Omental fat pad (tissue), 4 donors: ENCODE measurements around the gene CHIC1. TPM values are rescaled to one million over a fixed set of nuclear protein-coding genes. Genes with fewer than 3 reads are reported as not detected.
"Not testable (repeated sequence)": the region's sequence is repeated elsewhere in the genome, so short reads cannot be mapped to it uniquely, and the experiment has no call there.

Experiments used
- ATAC-seq: fragments of 150-250 bp; one replicate; pipeline ENCODE4 v1.9.1; 2016; ENCODE audit warnings: mild to moderate bottlenecking, moderate library complexity; ENCODE audit not compliant: low FRiP score
- DNase-seq: peaks from one replicate; pipeline ENCODE4 v3.0.0-alpha.2; 2019; ENCODE audit warnings: low spot score
- total RNA-seq, 4 donors: library from RNA; depleted of rRNA; stranded (reverse); fragments of >200 nt; gene quantifications; one replicate each; pipeline ENCODE4 v1.1.0, GENCODE V29; 2016
- TF ChIP-seq, protein P1 (sequence below), 3 donors: fragments of 450-650 bp; IDR thresholded peaks; one replicate each; pipeline ENCODE4 v1.5.1; 2016 to 2017; ENCODE audit warnings: antibody characterized with exemption in 3 of 3, mild to moderate bottlenecking in 3 of 3, moderate library complexity in 2 of 3

Gene CHIC1
- 10 to 100 TPM in 1 of 4 donors, 1 to 10 TPM in 3; 6.5 to 12.5 (median 7.8) TPM for total RNA-seq

DNA sequence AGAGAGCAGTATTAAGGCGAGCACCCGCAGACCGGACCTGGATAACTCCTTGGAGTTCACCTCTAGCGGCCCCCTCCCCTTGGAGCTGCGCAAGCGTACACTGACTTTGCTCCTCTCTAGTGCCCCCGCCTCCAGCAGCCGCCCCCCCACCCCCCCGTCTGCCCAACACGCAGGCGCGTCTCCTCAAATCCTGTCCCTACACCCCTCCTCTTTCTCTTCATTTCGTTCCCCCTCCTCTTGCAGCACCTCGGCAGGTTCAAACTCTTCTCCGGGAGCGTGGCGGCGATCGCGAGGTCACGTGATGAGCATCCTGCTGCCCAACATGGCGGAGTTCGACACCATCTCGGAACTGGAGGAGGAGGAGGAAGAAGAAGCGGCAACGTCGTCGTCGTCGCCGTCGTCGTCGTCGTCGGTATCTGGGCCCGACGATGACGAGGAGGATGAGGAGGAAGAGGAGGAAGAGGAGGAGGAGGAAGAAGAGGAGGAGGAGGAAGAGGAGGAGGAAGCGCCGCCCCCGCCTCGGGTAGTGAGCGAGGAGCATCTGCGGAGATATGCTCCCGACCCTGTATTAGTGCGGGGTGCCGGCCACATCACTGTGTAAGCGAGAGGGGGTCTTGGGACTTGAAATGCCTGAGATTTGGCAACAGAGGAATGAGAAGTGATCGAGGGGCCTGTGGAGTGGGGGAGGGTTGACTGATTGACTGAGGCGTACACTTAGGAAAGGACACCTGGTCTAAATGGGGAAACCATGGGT is at the start of gene CHIC1:
CHIC1 (plus strand) TSS at position 214 of the 754 bp plus-strand sequence; CDS start at position 302, 88 bp downstream.
- DNase-seq, result peak; percentile 28
- ATAC-seq, result peak; percentile 82
- TF ChIP-seq, protein P1, sequence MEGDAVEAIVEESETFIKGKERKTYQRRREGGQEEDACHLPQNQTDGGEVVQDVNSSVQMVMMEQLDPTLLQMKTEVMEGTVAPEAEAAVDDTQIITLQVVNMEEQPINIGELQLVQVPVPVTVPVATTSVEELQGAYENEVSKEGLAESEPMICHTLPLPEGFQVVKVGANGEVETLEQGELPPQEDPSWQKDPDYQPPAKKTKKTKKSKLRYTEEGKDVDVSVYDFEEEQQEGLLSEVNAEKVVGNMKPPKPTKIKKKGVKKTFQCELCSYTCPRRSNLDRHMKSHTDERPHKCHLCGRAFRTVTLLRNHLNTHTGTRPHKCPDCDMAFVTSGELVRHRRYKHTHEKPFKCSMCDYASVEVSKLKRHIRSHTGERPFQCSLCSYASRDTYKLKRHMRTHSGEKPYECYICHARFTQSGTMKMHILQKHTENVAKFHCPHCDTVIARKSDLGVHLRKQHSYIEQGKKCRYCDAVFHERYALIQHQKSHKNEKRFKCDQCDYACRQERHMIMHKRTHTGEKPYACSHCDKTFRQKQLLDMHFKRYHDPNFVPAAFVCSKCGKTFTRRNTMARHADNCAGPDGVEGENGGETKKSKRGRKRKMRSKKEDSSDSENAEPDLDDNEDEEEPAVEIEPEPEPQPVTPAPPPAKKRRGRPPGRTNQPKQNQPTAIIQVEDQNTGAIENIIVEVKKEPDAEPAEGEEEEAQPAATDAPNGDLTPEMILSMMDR (IDR thresholded peaks at IDR 0.05), result no peak

- DNase-seq, ATAC-seq: not testable (repeated sequence)
Observed at GRCh38 chrX:73522823-73523222, 40.2 kb upstream of the CHIC1 start.

GRCh38 chrX:73524906-73525305 is 38.1 kb upstream of the CHIC1 start:
- TF ChIP-seq, protein P1 (IDR thresholded peaks at IDR 0.05), result no peak
- no peak for ATAC-seq

DNA sequence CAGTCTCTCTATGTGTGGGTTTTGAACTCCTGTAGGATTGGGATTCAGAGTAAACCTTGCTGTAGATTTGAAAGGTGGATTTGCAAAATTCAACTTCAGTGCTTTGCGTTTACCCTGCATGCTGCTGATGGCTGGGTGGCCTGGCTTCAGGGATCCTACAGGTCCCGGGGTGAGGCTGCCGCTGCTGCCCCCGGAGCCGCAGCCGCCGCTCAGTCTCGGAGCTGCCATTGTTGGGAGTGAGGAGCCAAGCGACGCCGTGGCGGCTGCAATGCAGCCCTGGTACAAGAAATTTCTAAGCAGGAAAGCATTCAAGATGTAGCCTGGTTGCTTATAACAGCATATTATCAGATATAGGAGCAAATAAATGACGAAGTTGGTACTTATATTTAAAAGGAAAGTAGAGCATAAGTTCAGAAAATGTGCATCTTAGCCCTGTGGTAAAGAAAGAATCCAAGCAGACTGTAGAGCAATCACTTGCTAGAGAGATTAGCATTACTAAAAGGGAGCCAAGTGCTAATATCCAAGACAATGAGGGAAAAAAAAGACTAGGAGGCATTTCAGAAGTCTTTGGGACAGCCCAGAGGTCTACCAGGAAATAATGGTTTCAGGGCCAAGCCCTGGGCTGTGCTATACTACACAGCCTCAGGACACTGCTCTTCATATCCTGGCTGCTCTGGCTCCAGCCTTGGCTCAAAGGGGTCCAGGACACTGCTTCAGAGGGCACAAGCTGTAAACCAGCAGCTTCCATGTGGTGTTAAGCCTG is 36.9 kb upstream of the CHIC1 start:
- TF ChIP-seq, protein P1 (IDR thresholded peaks at IDR 0.05), result no peak
- no peak for ATAC-seq
- no peak for DNase-seq

More at GRCh38 chrX:73524906-73525305, 38.1 kb upstream of the CHIC1 start:
- DNase-seq, result no peak

- DNase-seq, result not testable (repeated sequence)
Observed at GRCh38 chrX:73531655-73532054, 31.3 kb upstream of the CHIC1 start.

GRCh38 chrX:73556159-73556558 is 6.8 kb upstream of the CHIC1 start:
- TF ChIP-seq, protein P1 (IDR thresholded peaks at IDR 0.05), result no peak
- DNase-seq (no peak), ATAC-seq (no peak)

More at GRCh38 chrX:73531655-73532054, 31.3 kb upstream of the CHIC1 start:
- ATAC-seq, result not testable (repeated sequence)

DNA sequence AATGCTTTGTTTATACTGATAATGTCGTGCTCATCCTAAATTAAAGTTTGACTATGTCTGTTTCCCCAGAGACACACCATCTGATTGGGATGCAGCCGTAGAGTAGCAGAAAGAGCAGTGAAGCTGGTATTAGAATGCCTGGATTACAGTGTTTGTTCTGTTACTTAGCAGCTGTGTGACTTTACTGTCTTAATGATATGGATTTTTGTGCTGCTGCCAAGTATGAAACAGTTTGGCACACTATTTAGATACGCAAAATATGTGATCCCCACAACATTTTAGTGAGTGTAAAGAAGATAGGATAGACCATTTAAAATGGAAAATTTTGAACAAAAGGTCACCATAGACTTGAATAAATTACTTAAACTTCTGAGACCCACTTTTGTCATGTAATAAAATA is 1.2 kb upstream of the CHIC1 start:
- DNase-seq (no peak), ATAC-seq (no peak)
- TF ChIP-seq, protein P1 (IDR thresholded peaks at IDR 0.05), result no peak

DNA sequence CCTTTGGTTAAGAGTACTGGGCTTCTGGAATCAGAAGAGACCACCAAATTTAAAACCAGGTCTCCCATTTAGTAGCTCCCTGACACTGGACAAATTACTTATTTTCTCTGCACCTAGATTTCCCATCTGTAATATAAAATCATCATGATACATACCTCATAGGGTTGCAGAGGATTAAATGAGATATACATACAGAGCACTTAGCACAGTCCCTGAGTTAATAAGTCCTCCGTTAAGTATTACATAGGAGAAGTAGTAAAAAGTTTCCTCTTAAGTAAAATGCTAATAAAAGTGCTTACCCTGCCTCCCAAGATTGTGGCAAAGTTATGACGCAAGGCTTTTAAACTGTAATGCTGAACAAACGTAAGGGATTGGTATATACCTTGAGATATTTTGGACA is 539 bp upstream of the CHIC1 start:
- ATAC-seq, result no peak
- DNase-seq, result no peak

More for the DNA sequence above, 539 bp upstream of the CHIC1 start:
- TF ChIP-seq, protein P1 (IDR thresholded peaks at IDR 0.05), result no peak
